Neural progenitor cell (in vitro differentiated cells): ENCODE results near the gene MAS1. TPM values are rescaled to one million over a fixed set of nuclear protein-coding genes. Genes with fewer than 3 reads are reported as not detected.

Source experiments
- DNase-seq: peaks from one replicate; pipeline ENCODE4 v3.0.0-alpha.2; 2016; ENCODE audit warnings: low spot score
- H2AFZ ChIP-seq: fragments of 200-600 bp; sonication (generic); replicated peaks from 2 replicates; pipeline ENCODE4 v1.6.1; 2016; ENCODE audit warnings: antibody characterized with exemption
- H3F3A ChIP-seq: fragments of 200-600 bp; sonication (generic); 2 replicates; pipeline ENCODE4 v1.6.1; 2016; ENCODE audit warnings: antibody characterized with exemption, low read depth
- H3K27ac ChIP-seq: fragments of 200-600 bp; sonication (generic); 2 replicates; pipeline ENCODE4 v1.5.1; 2016; ENCODE audit warnings: mild to moderate bottlenecking
- H3K27me3 ChIP-seq: fragments of 200-600 bp; sonication (generic); 2 replicates; pipeline ENCODE4 v1.6.1; 2016; ENCODE audit warnings: mild to moderate bottlenecking, moderate library complexity
- H3K36me3 ChIP-seq: fragments of 200-600 bp; sonication (generic); 2 replicates; pipeline ENCODE4 v1.5.1; 2016
- H3K4me1 ChIP-seq: fragments of 200-600 bp; sonication (generic); 2 replicates; pipeline ENCODE4 v1.6.1; 2016; ENCODE audit warnings: mixed run types
- H3K4me2 ChIP-seq: fragments of 200-600 bp; sonication (generic); 2 replicates; pipeline ENCODE4 v1.6.1; 2016
- H3K4me3 ChIP-seq: fragments of 200-600 bp; sonication (generic); 2 replicates; pipeline ENCODE4 v1.5.1; 2016
- H3K79me2 ChIP-seq: fragments of 200-600 bp; sonication (generic); 2 replicates; pipeline ENCODE4 v1.6.1; 2016; ENCODE audit warnings: low read depth
- H3K9ac ChIP-seq: fragments of 200-600 bp; sonication (generic); 2 replicates; pipeline ENCODE4 v1.6.1; 2016
- H3K9me3 ChIP-seq: fragments of 200-600 bp; sonication (generic); 2 replicates; pipeline ENCODE4 v1.5.1; 2016; ENCODE audit warnings: low read depth
- H4K20me1 ChIP-seq: fragments of 200-600 bp; sonication (generic); 2 replicates; pipeline ENCODE4 v1.6.1; 2016; ENCODE audit warnings: low read depth
- H3K27ac Mint-ChIP-seq: 3 replicates; pipeline ENCODE4 v1.8.0; 2021; ENCODE audit warnings: mixed read lengths
- H3K27me3 Mint-ChIP-seq: 2 replicates; pipeline ENCODE4 v1.8.0; 2022; ENCODE audit warnings: low read depth, mild to moderate bottlenecking, inconsistent platforms, moderate library complexity, mixed read lengths; ENCODE audit not compliant: insufficient read depth
- H3K36me3 Mint-ChIP-seq: 3 replicates; pipeline ENCODE4 v1.8.0; 2021; ENCODE audit warnings: mixed read lengths
- H3K4me1 Mint-ChIP-seq: 3 replicates; pipeline ENCODE4 v1.8.0; 2021; ENCODE audit warnings: mixed read lengths
- H3K4me3 Mint-ChIP-seq: 3 replicates; pipeline ENCODE4 v1.8.0; 2021; ENCODE audit warnings: mild to moderate bottlenecking, moderate library complexity, mixed read lengths
- H3K9me3 Mint-ChIP-seq: 3 replicates; pipeline ENCODE4 v1.8.0; 2020; ENCODE audit warnings: mixed read lengths
- EZH2 ChIP-seq: fragments of 200-600 bp; sonication (generic); IDR thresholded peaks from 2 replicates; pipeline ENCODE4 v1.6.1; 2017; ENCODE audit warnings: antibody characterized with exemption, mild to moderate bottlenecking, moderate library complexity
- EZH2phosphoT487 ChIP-seq: fragments of 200-600 bp; sonication (generic); IDR thresholded peaks from 2 replicates; pipeline ENCODE4 v1.6.1; 2017; ENCODE audit warnings: antibody characterized with exemption
- total RNA-seq: library from RNA; depleted of rRNA; stranded (reverse); fragments of >200 nt; gene quantifications from 2 replicates; pipeline ENCODE4 v1.2.3, GENCODE V29; 2015; ENCODE audit warnings: low replicate concordance
- TF ChIP-seq, protein P1 (sequence below): fragments of 200-600 bp; sonication (generic); IDR thresholded peaks from 2 replicates; pipeline ENCODE4 v1.5.1; 2017; ENCODE audit warnings: antibody characterized with exemption, mild to moderate bottlenecking

The MAS1 gene
- total RNA-seq, 1 donor from 2014 or later, result not detected

GRCh38 chr6:159931112-159931511, 40.3 kb downstream of the MAS1 start:
- Histone ChIP-seq H3K4me2 (no peak overlapping the region), H4K20me1 (no peaks in the 10 kb centered on the region), H3K4me1 (no peaks in the 10 kb centered on the region), H2AFZ (no peak overlapping the region), H3K27ac (no peak overlapping the region), H3K4me3 (no peak overlapping the region), H3F3A (peaks cover 3% of the 10 kb centered on the region), H3K9ac (no peak overlapping the region), H3K27me3 (no peaks in the 10 kb centered on the region), H3K9me3 (no peaks in the 10 kb centered on the region), H3K36me3 (no peaks in the 10 kb centered on the region), H3K79me2 (no peaks in the 10 kb centered on the region)
- Mint-ChIP-seq H3K27me3 (peaks cover 2% of the 10 kb centered on the region), H3K4me3 (no peak overlapping the region), H3K4me1 (no peaks in the 10 kb centered on the region), H3K36me3 (no peaks in the 10 kb centered on the region), H3K27ac (no peak overlapping the region), H3K9me3 (no peaks in the 10 kb centered on the region)
- no peak for TF ChIP-seq EZH2phosphoT487
- TF ChIP-seq, protein P1, sequence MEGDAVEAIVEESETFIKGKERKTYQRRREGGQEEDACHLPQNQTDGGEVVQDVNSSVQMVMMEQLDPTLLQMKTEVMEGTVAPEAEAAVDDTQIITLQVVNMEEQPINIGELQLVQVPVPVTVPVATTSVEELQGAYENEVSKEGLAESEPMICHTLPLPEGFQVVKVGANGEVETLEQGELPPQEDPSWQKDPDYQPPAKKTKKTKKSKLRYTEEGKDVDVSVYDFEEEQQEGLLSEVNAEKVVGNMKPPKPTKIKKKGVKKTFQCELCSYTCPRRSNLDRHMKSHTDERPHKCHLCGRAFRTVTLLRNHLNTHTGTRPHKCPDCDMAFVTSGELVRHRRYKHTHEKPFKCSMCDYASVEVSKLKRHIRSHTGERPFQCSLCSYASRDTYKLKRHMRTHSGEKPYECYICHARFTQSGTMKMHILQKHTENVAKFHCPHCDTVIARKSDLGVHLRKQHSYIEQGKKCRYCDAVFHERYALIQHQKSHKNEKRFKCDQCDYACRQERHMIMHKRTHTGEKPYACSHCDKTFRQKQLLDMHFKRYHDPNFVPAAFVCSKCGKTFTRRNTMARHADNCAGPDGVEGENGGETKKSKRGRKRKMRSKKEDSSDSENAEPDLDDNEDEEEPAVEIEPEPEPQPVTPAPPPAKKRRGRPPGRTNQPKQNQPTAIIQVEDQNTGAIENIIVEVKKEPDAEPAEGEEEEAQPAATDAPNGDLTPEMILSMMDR, result no peak
- TF ChIP-seq EZH2, result no peak
- DNase-seq, result no peak

DNA sequence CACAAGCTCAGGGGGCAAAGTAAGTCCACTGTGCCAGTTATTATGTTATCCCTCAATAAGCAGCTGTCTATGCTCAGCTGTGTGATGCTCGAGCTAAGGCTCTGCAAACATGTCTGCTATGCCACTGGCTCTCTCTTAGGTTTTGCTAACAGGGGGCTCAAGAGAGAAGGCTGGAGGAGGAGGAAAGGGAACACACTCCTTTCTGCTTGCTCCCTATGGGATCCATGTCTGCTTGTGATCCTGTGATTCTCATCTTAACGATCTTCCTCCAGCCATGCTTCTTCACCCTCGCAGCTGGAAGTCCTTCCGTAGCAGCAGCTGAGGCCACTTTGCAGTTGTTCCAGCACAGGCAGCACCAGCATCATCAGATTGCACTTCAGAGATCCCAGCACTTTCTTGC, 41.1 kb downstream of the MAS1 start:
- no peaks in the 10 kb centered on the region for H3K9me3 Mint-ChIP-seq
- Histone ChIP-seq H3K36me3 (no peaks in the 10 kb centered on the region), H3K79me2 (no peaks in the 10 kb centered on the region), H3K27ac (no peak overlapping the region), H3K27me3 (no peaks in the 10 kb centered on the region), H2AFZ (peak overlapping the region; percentile 57), H3K4me2 (no peak overlapping the region), H3K9me3 (no peaks in the 10 kb centered on the region), H3K4me1 (no peaks in the 10 kb centered on the region), H3K4me3 (no peak overlapping the region), H3K9ac (no peak overlapping the region), H4K20me1 (no peaks in the 10 kb centered on the region), H3F3A (peaks cover 3% of the 10 kb centered on the region)
- H3K36me3 Mint-ChIP-seq, result no peaks in the 10 kb centered on the region
- peaks cover 2% of the 10 kb centered on the region for H3K27me3 Mint-ChIP-seq
- TF ChIP-seq EZH2phosphoT487 (no peak), EZH2 (no peak)
- TF ChIP-seq, protein P1, result no peak
- DNase-seq, result no peak
- no peak overlapping the region for H3K27ac Mint-ChIP-seq
- H3K4me1 Mint-ChIP-seq, result no peaks in the 10 kb centered on the region
- no peak overlapping the region for H3K4me3 Mint-ChIP-seq

- Histone ChIP-seq H3K4me3 (no peak overlapping the region), H4K20me1 (no peaks in the 10 kb centered on the region), H3K27me3 (no peaks in the 10 kb centered on the region), H3K9me3 (no peaks in the 10 kb centered on the region), H3K4me1 (no peaks in the 10 kb centered on the region), H3K79me2 (no peaks in the 10 kb centered on the region), H3K27ac (no peak overlapping the region), H3K4me2 (no peak overlapping the region), H3K9ac (no peak overlapping the region), H2AFZ (no peak overlapping the region), H3F3A (peaks cover 3% of the 10 kb centered on the region), H3K36me3 (no peaks in the 10 kb centered on the region)
- no peak overlapping the region for H3K4me3 Mint-ChIP-seq
- no peaks in the 10 kb centered on the region for H3K4me1 Mint-ChIP-seq
- DNase-seq, result no peak
- H3K36me3 Mint-ChIP-seq, result no peaks in the 10 kb centered on the region
- H3K9me3 Mint-ChIP-seq, result no peaks in the 10 kb centered on the region
- TF ChIP-seq EZH2, result no peak
- no peak for TF ChIP-seq EZH2phosphoT487
- TF ChIP-seq, protein P1, result no peak
- peaks cover 2% of the 10 kb centered on the region for H3K27me3 Mint-ChIP-seq
- H3K27ac Mint-ChIP-seq, result no peak overlapping the region
Measured at GRCh38 chr6:159933077-159933476, 42.3 kb downstream of the MAS1 start.
